Hepatocyte (in vitro differentiated cells): ENCODE measurements around the gene GMDS.

Source experiments
- CTCF ChIP-seq: fragments of 200-600 bp; sonication (generic); IDR thresholded peaks from 2 replicates; pipeline ENCODE4 v1.5.1; 2016; ENCODE audit warnings: antibody characterized with exemption, mild to moderate bottlenecking; ENCODE audit not compliant: poor library complexity
- EZH2 ChIP-seq: fragments of 200-600 bp; sonication (generic); IDR thresholded peaks from 2 replicates; pipeline ENCODE4 v1.6.1; 2016; ENCODE audit warnings: antibody characterized with exemption, mild to moderate bottlenecking, borderline replicate concordance
- EZH2phosphoT487 ChIP-seq: fragments of 200-600 bp; sonication (generic); IDR thresholded peaks from one replicate; pipeline ENCODE4 v1.6.1; 2018; ENCODE audit warnings: antibody characterized with exemption, mild to moderate bottlenecking, low read depth, moderate library complexity; ENCODE audit not compliant: unreplicated experiment, severe bottlenecking

GRCh38 chr6:1619673-1620503 is 625.5 kb downstream of the GMDS start:
- TF ChIP-seq CTCF: no peak
- TF ChIP-seq EZH2: peak; percentile 98
- peak; percentile 58 for TF ChIP-seq EZH2phosphoT487
